Subcutaneous abdominal adipose tissue (tissue), 5 donors: ENCODE data around the gene PTPRG.

ENCODE experiments used
- H3K27ac ChIP-seq: one replicate; pipeline ENCODE4 v1.7.0; 2013; ENCODE audit warnings: low read depth, mild to moderate bottlenecking, inconsistent platforms, low read length, moderate library complexity
- H3K27me3 ChIP-seq, 5 donors: one replicate each; pipeline ENCODE4 v1.7.0; 2013; ENCODE audit warnings: low read length in 5 of 5, inconsistent platforms in 1 of 5; ENCODE audit not compliant: control insufficient read depth in 5 of 5, insufficient read depth in 4 of 5
- H3K36me3 ChIP-seq, 5 donors: one replicate each; pipeline ENCODE4 v1.7.0; 2013; ENCODE audit warnings: low read length in 5 of 5; ENCODE audit not compliant: control insufficient read depth in 5 of 5, insufficient read depth in 5 of 5
- H3K4me1 ChIP-seq, 5 donors: one replicate each; pipeline ENCODE4 v1.7.0; 2013; ENCODE audit warnings: low read length in 5 of 5, mild to moderate bottlenecking in 3 of 5, moderate library complexity in 1 of 5; ENCODE audit not compliant: control insufficient read depth in 5 of 5, insufficient read depth in 5 of 5
- H3K4me3 ChIP-seq, 5 donors: one replicate each; pipeline ENCODE4 v1.7.0; 2013; ENCODE audit warnings: low read length in 5 of 5, low read depth in 1 of 5
- H3K9ac ChIP-seq, 5 donors: one replicate each; pipeline ENCODE4 v1.7.0; 2013; ENCODE audit warnings: low read length in 5 of 5, mild to moderate bottlenecking in 4 of 5, moderate library complexity in 3 of 5
- H3K9me3 ChIP-seq, 5 donors: one replicate each; pipeline ENCODE4 v1.7.0; 2013; ENCODE audit warnings: low read length in 5 of 5; ENCODE audit not compliant: control insufficient read depth in 5 of 5
- donor health status: healthy.
- donor health status: healthy.
- donor health status: healthy.
- donor health status: healthy.
- donor health status: healthy.

PTPRG gene

DNA sequence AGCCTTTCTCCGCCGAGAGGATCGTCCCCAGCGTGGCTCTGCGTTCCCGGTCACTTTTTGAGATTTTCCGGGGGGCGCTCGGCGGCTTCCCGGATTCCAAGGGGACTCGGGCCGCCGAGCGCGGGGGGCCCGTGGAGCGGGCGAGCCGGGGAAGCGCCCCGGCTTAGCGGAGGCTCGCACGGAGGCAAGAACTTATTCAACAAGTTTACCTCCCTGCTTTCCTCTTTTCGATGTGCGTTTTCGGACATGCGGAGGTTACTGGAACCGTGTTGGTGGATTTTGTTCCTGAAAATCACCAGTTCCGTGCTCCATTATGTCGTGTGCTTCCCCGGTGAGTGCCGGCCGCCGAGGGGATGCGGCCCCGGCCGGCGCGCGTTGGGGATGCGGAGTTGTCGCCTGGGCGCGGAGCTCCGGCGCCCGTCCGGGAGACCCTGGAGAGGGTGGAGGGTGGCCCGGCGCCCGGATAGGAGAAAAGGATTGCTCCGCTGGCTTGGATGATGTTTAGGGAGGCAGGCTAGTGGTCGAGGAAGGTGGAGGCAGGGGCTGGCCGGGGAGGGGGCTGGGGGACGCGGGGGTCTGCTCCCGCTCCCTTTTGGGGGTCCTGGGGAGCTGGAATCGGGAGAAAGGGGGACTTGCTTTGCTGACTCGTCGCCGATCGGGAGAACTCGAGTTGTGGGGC, 810 bp downstream of the PTPRG start:
- Histone ChIP-seq H3K9me3 (peaks cover 0 to 11% (median 10%) of the 10 kb centered on the region in 5 donors), H3K9ac (peak overlapping the region in 4 of 5 donors; percentile 73 to 89 (median 82)), H3K4me1 (peaks cover 2 to 43% (median 31%) of the 10 kb centered on the region in 5 donors), H3K27ac (peak overlapping the region; percentile 96), H3K4me3 (peak overlapping the region; percentile 87 to 94 (median 91)), H3K36me3 (no peaks in the 10 kb centered on the region), H3K27me3 (no peaks in the 10 kb centered on the region)

DNA sequence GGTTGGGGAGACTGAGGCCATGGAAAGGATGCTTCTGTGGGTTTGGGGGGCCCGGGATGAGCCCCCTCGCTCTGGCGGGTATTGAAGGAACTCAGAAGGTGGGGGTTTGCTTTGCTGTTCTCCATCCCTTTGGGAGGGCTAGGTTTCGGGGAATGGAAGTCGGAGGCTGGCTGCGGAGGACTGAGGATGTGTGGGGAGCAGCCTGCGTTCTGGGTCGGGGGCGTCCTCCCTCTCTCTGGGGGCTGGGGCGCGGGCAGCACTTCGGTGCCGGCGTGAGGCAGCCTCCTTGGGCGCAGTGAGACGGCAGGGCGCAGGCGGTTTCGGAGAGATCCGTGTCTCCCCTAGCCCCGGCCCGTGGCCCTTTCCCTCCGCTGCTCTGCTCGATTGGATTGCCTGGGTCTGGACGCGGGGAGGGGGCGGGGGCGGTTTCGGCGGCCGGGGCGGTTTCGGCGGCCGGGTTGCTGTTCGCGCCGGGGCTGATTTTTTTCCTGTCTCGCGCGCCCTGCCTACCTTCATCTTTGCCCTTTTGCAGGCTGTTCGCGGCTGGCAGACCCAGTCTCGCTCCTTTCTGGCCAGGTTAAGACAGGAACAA, 1.4 kb downstream of the PTPRG start:
- Histone ChIP-seq H3K27me3 (no peaks in the 10 kb centered on the region), H3K27ac (peak overlapping the region; percentile 96), H3K4me3 (peak overlapping the region; percentile 87 to 94 (median 91)), H3K4me1 (peaks cover 2 to 43% (median 31%) of the 10 kb centered on the region in 5 donors), H3K9ac (peak overlapping the region in 4 of 5 donors; percentile 53 to 80 (median 70)), H3K9me3 (peaks cover 0 to 10% (median 8%) of the 10 kb centered on the region in 5 donors), H3K36me3 (no peaks in the 10 kb centered on the region)

DNA sequence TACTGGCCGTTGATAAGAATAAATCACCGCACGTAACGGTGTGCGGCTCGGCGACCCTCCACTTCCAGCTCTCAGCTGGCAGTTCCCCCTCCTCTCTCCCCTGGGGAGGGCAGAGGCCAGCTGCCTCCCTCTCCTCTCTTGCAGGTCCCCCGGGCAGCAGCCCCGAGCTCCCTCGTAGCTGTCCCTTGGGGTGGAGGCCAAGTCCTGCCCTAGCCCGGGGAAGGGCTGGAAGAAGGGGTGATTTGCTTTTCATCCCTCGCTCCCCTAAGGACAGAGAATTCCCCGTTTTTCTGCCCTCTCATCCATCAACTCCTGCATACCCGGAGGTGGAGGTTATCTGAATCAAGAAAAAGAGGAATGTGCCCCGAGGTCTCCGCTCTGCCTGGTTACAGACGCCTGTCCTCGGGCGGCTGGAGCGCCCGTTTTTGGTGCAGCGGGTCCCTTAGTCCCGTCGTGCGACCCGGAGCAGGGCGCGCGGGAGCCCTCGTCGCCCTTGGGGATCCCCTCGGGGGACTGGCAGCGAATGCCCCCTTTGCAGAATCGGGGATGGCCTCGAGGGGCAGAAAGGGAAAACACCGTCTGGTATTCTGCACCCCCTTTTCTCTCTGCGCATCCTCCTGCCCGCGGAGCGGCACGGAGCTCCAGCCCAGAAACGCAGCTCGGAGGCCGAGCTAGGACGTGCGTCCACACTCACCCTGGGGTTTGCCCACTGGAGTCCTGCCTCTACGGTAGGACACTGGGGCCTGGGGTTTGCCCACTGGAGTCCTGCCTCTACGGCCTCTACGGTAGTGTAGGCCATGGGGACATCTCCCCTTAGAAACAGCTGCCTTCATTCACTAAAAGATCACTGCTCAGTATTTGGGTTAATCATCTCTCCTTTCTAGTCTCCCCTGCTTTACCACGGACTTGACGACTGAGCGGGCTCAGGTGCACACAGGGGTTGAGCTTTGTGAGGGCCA, 2.2 kb downstream of the PTPRG start:
- Histone ChIP-seq H3K9me3 (peaks cover 0 to 2% (median 2%) of the 10 kb centered on the region in 5 donors), H3K27me3 (no peaks in the 10 kb centered on the region), H3K4me1 (peaks cover 2 to 43% (median 31%) of the 10 kb centered on the region in 5 donors), H3K9ac (peak overlapping the region; percentile 35 to 80 (median 63)), H3K36me3 (no peaks in the 10 kb centered on the region), H3K4me3 (peak overlapping the region; percentile 87 to 94 (median 91)), H3K27ac (peak overlapping the region; percentile 96)

DNA sequence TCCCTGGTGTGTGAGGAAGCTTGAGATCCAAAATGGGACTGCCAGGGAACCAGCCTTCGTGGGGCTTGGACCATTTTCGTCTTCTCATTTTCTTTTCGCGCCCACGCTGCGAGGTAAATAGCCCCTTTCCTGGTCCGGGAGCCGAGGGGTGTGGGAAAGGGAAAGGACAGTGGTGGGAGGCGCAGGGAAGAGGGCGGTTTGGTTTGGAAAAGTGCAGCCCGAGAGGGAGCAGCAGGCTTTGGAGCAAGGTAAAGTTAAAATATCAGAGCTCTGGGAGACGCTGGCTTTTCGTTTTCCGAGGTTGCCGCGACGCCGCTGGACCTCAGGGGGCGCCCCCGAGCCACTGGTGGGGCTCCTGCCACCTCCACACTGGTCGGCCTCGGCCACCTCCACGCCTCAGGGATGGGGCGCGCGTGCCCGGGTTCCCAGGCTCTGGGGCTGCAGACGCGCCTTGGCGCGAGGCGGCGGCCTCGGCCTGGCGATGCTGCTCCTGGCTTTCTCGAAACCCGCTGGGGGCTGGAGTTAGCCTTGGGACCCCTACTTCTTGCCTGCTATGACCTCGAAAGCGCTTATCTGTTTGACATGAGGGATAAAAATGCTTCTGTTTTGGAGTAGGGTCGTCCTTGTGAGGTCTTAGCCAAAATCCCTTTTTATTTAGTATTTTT, 3.2 kb downstream of the PTPRG start:
- Histone ChIP-seq H3K36me3 (no peaks in the 10 kb centered on the region), H3K4me1 (peaks cover 2 to 41% (median 31%) of the 10 kb centered on the region in 5 donors), H3K9me3 (no peaks in the 10 kb centered on the region), H3K27ac (peak overlapping the region; percentile 53), H3K4me3 (peak overlapping the region; percentile 87 to 94 (median 91)), H3K9ac (peak overlapping the region; percentile 30 to 80 (median 35)), H3K27me3 (no peaks in the 10 kb centered on the region)

DNA sequence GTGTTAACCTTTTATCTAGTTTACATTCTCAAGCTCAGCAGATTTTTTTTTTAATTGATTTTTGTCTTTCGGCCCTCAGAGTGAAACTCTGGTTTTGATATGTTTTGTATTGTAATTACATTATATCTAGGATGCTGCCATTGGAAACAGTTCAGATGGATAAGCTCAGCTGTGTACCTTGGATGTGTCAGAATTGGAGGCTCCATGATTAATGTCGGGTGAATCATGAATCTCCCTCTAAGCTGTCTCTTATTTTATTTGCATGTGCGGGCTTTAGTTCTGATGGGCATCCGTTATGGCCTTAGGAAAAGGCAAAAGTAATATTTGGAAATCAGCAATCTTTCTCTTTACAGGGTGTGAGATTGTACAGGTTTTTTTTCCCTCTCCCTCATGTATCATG, 4.2 kb downstream of the PTPRG start:
- no peaks in the 10 kb centered on the region for H3K9me3 ChIP-seq
- no peaks in the 10 kb centered on the region for H3K36me3 ChIP-seq
- H3K27me3 ChIP-seq = no peaks in the 10 kb centered on the region
- H3K4me1 ChIP-seq = peaks cover 5 to 45% (median 41%) of the 10 kb centered on the region in 5 donors
- H3K4me3 ChIP-seq = no peak overlapping the region
- no peak overlapping the region for H3K9ac ChIP-seq
- H3K27ac ChIP-seq = no peak overlapping the region

DNA sequence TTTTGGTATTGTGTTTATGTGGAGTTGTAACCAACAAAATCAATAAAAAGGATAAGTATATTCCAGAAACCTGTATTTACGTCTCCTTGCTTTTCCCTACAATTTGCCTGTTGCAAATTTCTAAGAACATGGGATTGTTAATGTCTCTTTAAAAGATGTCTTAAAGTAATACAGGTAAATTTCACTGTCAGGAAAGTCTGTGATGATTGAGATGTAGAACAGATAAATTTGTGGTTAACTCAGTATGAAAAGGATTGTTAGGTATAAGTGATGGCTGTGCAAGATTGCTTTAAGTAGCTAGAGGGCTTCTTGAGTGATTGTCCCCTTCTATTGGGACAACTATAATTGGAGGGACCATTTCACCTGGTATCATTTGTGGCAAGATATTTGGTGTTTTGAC, 6.8 kb downstream of the PTPRG start:
- no peaks in the 10 kb centered on the region for H3K9me3 ChIP-seq
- H3K36me3 ChIP-seq = no peaks in the 10 kb centered on the region
- H3K27ac ChIP-seq = no peak overlapping the region
- no peak overlapping the region for H3K4me3 ChIP-seq
- no peaks in the 10 kb centered on the region for H3K27me3 ChIP-seq
- no peak overlapping the region for H3K9ac ChIP-seq
- H3K4me1 ChIP-seq = peaks cover 7 to 56% (median 47%) of the 10 kb centered on the region in 5 donors

DNA sequence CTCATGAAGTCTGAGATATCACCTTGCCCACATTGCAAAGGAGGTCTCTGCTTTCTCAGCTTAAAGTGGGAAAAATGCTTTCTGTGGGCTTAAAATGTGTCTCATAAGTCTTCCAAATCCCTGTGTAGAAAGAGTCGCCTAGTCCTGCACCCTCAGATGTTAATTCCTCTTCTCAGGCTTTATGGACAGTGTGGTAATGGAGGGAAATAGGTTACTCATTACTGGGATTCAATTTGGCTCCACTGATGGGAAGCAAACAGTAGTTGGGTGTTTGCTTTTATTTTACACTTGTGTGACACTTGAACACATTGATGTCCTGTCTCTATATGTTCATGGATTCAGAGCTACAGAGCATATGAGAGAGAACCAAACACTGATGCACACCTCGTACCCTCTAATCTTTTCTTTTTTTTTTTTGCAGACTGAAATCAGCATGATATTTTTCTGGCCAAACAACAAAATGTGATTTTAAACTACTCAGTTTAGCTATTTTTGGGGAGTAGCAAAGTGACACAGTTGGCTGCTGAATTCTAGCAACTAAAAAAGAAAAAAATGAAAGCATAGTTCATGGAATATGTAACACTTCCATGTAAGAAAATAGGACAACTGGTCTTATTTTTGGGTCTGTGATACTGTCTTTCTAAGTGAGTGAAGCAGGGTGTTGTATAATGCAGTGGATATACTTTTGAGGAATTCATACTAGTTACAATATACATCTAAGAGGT, 8.6 kb downstream of the PTPRG start:
- Histone ChIP-seq H3K27ac (peak overlapping the region; percentile 68), H3K4me1 (peaks cover 4 to 44% (median 28%) of the 10 kb centered on the region in 5 donors), H3K27me3 (no peaks in the 10 kb centered on the region), H3K9ac (peak overlapping the region in 1 of 5 donors; percentile 22), H3K9me3 (no peaks in the 10 kb centered on the region), H3K4me3 (no peak overlapping the region), H3K36me3 (no peaks in the 10 kb centered on the region)

DNA sequence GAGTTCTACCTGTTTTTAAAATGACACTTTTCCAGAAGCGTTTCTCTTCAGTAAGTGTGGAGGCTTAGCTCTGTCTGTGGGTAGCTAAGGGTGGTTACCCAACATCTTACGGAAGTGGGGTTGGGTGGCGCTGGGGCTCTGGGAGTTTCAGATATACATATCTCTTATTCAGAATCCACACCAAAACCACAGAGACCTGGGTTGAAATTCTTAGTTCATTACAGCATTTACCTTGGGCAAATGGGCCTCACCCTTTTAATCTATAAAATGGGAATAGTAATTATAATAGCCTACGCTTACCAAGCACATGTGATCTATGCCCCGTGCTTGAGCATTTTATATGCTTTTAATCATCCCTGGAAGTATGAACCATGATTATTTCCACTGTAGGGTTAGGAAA, 9.4 kb downstream of the PTPRG start:
- Histone ChIP-seq H3K27ac (peak overlapping the region; percentile 68), H3K36me3 (no peaks in the 10 kb centered on the region), H3K27me3 (no peaks in the 10 kb centered on the region), H3K9ac (peak overlapping the region in 1 of 5 donors; percentile 17), H3K4me3 (no peak overlapping the region), H3K9me3 (no peaks in the 10 kb centered on the region), H3K4me1 (peaks cover 4 to 36% (median 24%) of the 10 kb centered on the region in 5 donors)
